Lower leg skin (tissue), 3 donors: ENCODE measurements around the gene DLGAP1.

Experiments used
- POLR2A ChIP-seq, 2 donors: fragments of 450-650 bp; IDR thresholded peaks; one replicate each; pipeline ENCODE4 v1.6.1; 2016 to 2017; ENCODE audit warnings: antibody characterized with exemption in 2 of 2, mild to moderate bottlenecking in 1 of 2, moderate library complexity in 1 of 2
- TF ChIP-seq, protein P1 (sequence below), 3 donors: fragments of 450-650 bp; IDR thresholded peaks; one replicate each; pipeline ENCODE4 v1.5.1; 2016; ENCODE audit warnings: antibody characterized with exemption in 3 of 3, mild to moderate bottlenecking in 3 of 3, moderate library complexity in 2 of 3

DNA sequence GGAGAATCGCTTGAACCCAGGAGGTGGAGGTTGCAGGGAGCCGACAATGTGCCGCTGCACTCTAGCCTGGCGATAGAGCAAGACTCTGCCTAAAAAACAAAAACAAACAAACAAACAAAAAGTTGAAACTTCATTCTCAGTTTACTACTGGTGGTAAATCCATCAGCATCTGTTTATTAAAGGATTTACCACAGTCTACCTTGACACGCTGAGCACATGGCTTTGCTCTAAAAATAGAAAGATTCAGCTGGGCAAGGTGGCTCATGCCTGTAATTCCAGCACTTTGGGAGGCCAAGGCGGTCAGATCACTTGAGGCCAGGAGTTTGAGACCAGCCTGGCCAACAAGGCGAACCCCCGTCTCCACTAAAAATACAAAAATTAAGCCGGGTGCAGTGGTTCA, 803.8 kb downstream of the DLGAP1 start:
- TF ChIP-seq, protein P1, sequence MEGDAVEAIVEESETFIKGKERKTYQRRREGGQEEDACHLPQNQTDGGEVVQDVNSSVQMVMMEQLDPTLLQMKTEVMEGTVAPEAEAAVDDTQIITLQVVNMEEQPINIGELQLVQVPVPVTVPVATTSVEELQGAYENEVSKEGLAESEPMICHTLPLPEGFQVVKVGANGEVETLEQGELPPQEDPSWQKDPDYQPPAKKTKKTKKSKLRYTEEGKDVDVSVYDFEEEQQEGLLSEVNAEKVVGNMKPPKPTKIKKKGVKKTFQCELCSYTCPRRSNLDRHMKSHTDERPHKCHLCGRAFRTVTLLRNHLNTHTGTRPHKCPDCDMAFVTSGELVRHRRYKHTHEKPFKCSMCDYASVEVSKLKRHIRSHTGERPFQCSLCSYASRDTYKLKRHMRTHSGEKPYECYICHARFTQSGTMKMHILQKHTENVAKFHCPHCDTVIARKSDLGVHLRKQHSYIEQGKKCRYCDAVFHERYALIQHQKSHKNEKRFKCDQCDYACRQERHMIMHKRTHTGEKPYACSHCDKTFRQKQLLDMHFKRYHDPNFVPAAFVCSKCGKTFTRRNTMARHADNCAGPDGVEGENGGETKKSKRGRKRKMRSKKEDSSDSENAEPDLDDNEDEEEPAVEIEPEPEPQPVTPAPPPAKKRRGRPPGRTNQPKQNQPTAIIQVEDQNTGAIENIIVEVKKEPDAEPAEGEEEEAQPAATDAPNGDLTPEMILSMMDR (IDR thresholded peaks at IDR 0.05): no peak
- TF ChIP-seq POLR2A (IDR thresholded peaks at IDR 0.05): no peak
